ENCODE results near the gene TP53RK. TPM values are rescaled to one million over a fixed set of nuclear protein-coding genes. Genes with fewer than 3 reads are reported as not detected.
A peak's percentile ranks its signal among the peaks of the same experiment; 100 is the strongest.

Gene TP53RK
- total and polyA plus RNA-seq, 2 of the 13 experiments (the other 11 are each of a cell fraction or from before 2014, with no cell fraction given), result 12.9 to 25.5 TPM

DNA sequence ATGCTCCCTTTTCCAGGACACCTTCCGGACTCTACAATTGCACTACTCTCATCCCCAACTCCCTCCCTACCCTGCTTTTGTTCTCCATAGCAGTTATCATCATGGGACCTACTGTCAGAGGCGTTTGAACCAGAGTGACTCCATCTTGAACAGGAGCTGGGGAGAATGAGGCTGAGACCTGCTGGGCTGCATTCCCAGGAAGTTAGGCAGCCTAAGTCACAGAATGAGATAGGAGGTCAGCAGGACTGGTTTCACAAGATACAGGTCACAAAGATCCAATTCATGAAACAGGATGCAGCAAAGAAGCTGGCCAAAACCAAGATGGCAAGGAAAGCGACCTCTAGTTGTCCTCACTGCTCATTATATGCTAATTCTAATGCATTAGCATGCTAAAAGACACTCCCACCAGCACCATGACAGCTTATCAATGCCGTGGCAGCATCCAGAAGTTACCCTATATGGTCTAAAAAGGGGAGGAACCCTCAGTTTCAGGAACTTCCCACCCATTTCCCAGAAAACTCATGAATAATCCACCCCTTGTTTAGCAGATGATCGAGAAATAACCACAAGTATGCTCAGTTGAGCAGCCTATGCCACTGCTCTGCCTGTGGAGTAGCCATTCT is 53.6 kb downstream of the TP53RK start:
- no peak for ATAC-seq
- ChIA-PET POLR2A (interaction anchor here (6.4 kb wide), 1 partner anchor 13 kb away, joined by 72 read pairs; the partner anchor contains the start of gene SLC13A3), CTCF (ENCODE audit: low intra/inter-chr PET ratio, low total read pairs) (no interaction called here)
- Histone ChIP-seq H3K4me1 (ENCODE audit: insufficient read depth, low read length) (peaks cover 100% of the 10 kb centered on the region), H3K27me3 (ENCODE audit: control insufficient read depth in 1 of 2, insufficient read depth in 2 of 2, low read length in 2 of 2) (no peaks in the 10 kb centered on the region), H2AFZ (ENCODE audit: low read length) (no peak overlapping the region), H3K27ac (ENCODE audit: extremely low read length, insufficient read depth, low read length) (no peak overlapping the region), H3K9ac (ENCODE audit: insufficient read depth, low read depth, low read length) (no peak overlapping the region), H3K36me3 (replicated peaks in 1 of 2; ENCODE audit: control insufficient read depth in 1 of 2, insufficient read depth in 2 of 2, low read length in 2 of 2) (peaks cover 4 to 19% of the 10 kb centered on the region in 2 experiments; a peak in 4 of 5 replicates), H3K79me2 (ENCODE audit: insufficient read depth, low read length) (no peaks in the 10 kb centered on the region), H3K4me3 (replicated peaks in 1 of 3; ENCODE audit: insufficient read depth in 1 of 3, low read depth in 2 of 3, low read length in 3 of 3) (no peak overlapping the region), H4K20me1 (ENCODE audit: insufficient read depth, low read length) (no peaks in the 10 kb centered on the region), H3K9me3 (ENCODE audit: low read length) (peaks cover under 1% of the 10 kb centered on the region), H3K4me2 (ENCODE audit: low read depth, low read length) (no peak overlapping the region)
- no peak for DNase-seq (ENCODE audit: low spot score)
- TF ChIP-seq RXRB (CRISPR knock-in tag; IDR thresholded peaks at IDR 0.05; ENCODE audit: borderline replicate concordance) (no peak), SP1 (IDR thresholded peaks at IDR 0.05) (no peak), SP1 (CRISPR knock-in tag; IDR thresholded peaks at IDR 0.05) (peak; percentile 16; the same call in 1 of the 2 replicates), ZNF629 (CRISPR knock-in tag; conservative IDR thresholded peaks at IDR 0.05) (0 out of 2 replicates have a peak, but pooled peaks have one; percentile 3), ZNF605 (CRISPR knock-in tag; IDR thresholded peaks at IDR 0.05) (no peak), BORCS8-MEF2B (CRISPR knock-in tag; IDR thresholded peaks at IDR 0.05) (peak; percentile 36; the same call in 1 of the 2 replicates), KDM1A (CRISPR knock-in tag; IDR thresholded peaks at IDR 0.05) (0 out of 2 replicates have a peak, but pooled peaks have one; percentile 16), ZNF792 (CRISPR knock-in tag; IDR thresholded peaks at IDR 0.05) (peak; percentile 100), TARDBP (CRISPR knock-in tag; IDR thresholded peaks at IDR 0.05) (peak; percentile 61; the same call in 1 of the 2 replicates), GATAD2A (CRISPR knock-in tag; IDR thresholded peaks at IDR 0.05) (0 out of 2 replicates have a peak, but pooled peaks have one; percentile 15)
- TF ChIP-seq, protein P1, sequence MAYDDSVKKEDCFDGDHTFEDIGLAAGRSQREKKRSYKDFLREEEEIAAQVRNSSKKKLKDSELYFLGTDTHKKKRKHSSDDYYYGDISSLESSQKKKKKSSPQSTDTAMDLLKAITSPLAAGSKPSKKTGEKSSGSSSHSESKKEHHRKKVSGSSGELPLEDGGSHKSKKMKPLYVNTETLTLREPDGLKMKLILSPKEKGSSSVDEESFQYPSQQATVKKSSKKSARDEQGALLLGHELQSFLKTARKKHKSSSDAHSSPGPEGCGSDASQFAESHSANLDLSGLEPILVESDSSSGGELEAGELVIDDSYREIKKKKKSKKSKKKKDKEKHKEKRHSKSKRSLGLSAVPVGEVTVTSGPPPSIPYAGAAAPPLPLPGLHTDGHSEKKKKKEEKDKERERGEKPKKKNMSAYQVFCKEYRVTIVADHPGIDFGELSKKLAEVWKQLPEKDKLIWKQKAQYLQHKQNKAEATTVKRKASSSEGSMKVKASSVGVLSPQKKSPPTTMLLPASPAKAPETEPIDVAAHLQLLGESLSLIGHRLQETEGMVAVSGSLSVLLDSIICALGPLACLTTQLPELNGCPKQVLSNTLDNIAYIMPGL (CRISPR knock-in tag; IDR thresholded peaks at IDR 0.05; ENCODE audit: borderline replicate concordance in 1 of 2, low read depth in 1 of 2), result 0 out of 4 replicates have a peak, but pooled peaks of 1 of the 2 experiments have one; percentile 3
- 92% methylated on average over 5 of the region's 5 CpGs for WGBS (ENCODE audit: low lambda C conversion rate)
- no peak for FAIRE-seq
- no TSS peak for BruUV-seq (replicated peaks)
- in situ Hi-C loops (cut with HindIII; ENCODE audit: extremely low pct_ligation_motif_present, low pct_unique_long_range_greater_than_20kb) (loop anchor here (5.0 kb wide), 1 partner anchor 68 kb away; no protein-coding TSS in a partner anchor), intact Hi-C loops (cut with micrococcal nuclease; ENCODE audit: unreplicated experiment) (no loop called here)

Data from HepG2 (cell line).